WTC11 (cell line): Measurements from ENCODE around the gene CHDH. TPM values are rescaled to one million over a fixed set of nuclear protein-coding genes. Genes with fewer than 3 reads are reported as not detected.

Experiments used
- ATAC-seq: fragments of 200-7000 bp; cut with Tn5 transposase; 2 replicates; pipeline ENCODE4 v1.10.0; 2021; ENCODE audit warnings: mild to moderate bottlenecking, moderate library complexity
- CTCF ChIA-PET: fragments of 300-600 bp; sonication (Branson Sonifier 250); formaldehyde crosslinking; loops from one replicate; lab custom pipeline; 2021; ENCODE audit warnings: antibody characterized with exemption; lab: Charles Lee
- POLR2A ChIA-PET: fragments of 350-600 bp; sonication (Branson Sonifier 250); formaldehyde crosslinking; loops from one replicate; lab custom pipeline; 2021; ENCODE audit warnings: antibody characterized with exemption; lab: Charles Lee
- DNase-seq: peaks from one replicate; pipeline ENCODE4 v3.0.0; 2021; ENCODE audit warnings: low spot score
- H3K27ac Mint-ChIP-seq: 2 replicates; pipeline ENCODE4 v1.8.0; 2021; ENCODE audit warnings: mixed read lengths
- H3K27me3 Mint-ChIP-seq: 2 replicates; pipeline ENCODE4 v1.8.0; 2021; ENCODE audit warnings: low read depth, mild to moderate bottlenecking, moderate library complexity, mixed read lengths
- H3K36me3 Mint-ChIP-seq: 2 replicates; pipeline ENCODE4 v1.8.0; 2021; ENCODE audit warnings: mixed read lengths
- H3K4me1 Mint-ChIP-seq: 2 replicates; pipeline ENCODE4 v1.8.0; 2022; ENCODE audit warnings: mixed read lengths
- H3K4me3 Mint-ChIP-seq: 2 replicates; pipeline ENCODE4 v1.8.0; 2021; ENCODE audit warnings: mild to moderate bottlenecking, moderate library complexity, mixed read lengths
- H3K9me3 Mint-ChIP-seq: 2 replicates; pipeline ENCODE4 v1.8.0; 2021; ENCODE audit warnings: mixed read lengths
- ATF2 ChIP-seq: sonication (generic); formaldehyde crosslinking; IDR thresholded peaks from 2 replicates; pipeline ENCODE4 v1.8.1; 2022; ENCODE audit warnings: low read depth, missing genetic modification reagents, borderline replicate concordance
- ATF3 ChIP-seq: sonication (generic); formaldehyde crosslinking; conservative IDR thresholded peaks from 2 replicates; pipeline ENCODE4 v1.8.1; 2022; ENCODE audit warnings: mild to moderate bottlenecking, missing genetic modification reagents
- E2F4 ChIP-seq: sonication (generic); formaldehyde crosslinking; IDR thresholded peaks from 2 replicates; pipeline ENCODE4 v1.8.1; 2022; ENCODE audit warnings: low read depth, mild to moderate bottlenecking, moderate library complexity, missing genetic modification reagents, borderline replicate concordance
- E2F5 ChIP-seq: sonication (generic); formaldehyde crosslinking; IDR thresholded peaks from 2 replicates; pipeline ENCODE4 v1.8.1; 2022; ENCODE audit warnings: mild to moderate bottlenecking, moderate library complexity, missing genetic modification reagents
- ESRRA ChIP-seq: sonication (generic); formaldehyde crosslinking; IDR thresholded peaks from 2 replicates; pipeline ENCODE4 v1.8.1; 2022; ENCODE audit warnings: mild to moderate bottlenecking, missing genetic modification reagents, borderline replicate concordance
- FOXJ3 ChIP-seq: sonication (generic); formaldehyde crosslinking; IDR thresholded peaks from 2 replicates; pipeline ENCODE4 v1.9.0; 2021; ENCODE audit warnings: missing genetic modification reagents, mild to moderate bottlenecking, borderline replicate concordance
- FOXP1 ChIP-seq: sonication (generic); formaldehyde crosslinking; IDR thresholded peaks from 2 replicates; pipeline ENCODE4 v1.8.0; 2022; ENCODE audit warnings: missing genetic modification reagents, mild to moderate bottlenecking, moderate library complexity, borderline replicate concordance
- GTF2I ChIP-seq: fragments of 250-450 bp; sonication (Bioruptor Pico); conservative IDR thresholded peaks from 2 replicates; pipeline ENCODE4 v1.4.0; 2021; ENCODE audit warnings: mild to moderate bottlenecking
- IRF2 ChIP-seq: sonication (generic); formaldehyde crosslinking; IDR thresholded peaks from 2 replicates; pipeline ENCODE4 v1.8.0; 2022; ENCODE audit warnings: low read depth, missing genetic modification reagents, borderline replicate concordance
- JAZF1 ChIP-seq: fragments of 250-450 bp; sonication (Bioruptor Pico); IDR thresholded peaks from 2 replicates; pipeline ENCODE4 v1.9.0; 2021; ENCODE audit warnings: moderate library complexity, mild to moderate bottlenecking, inconsistent platforms
- KAT7 ChIP-seq: sonication (generic); formaldehyde crosslinking; IDR thresholded peaks from 2 replicates; pipeline ENCODE4 v1.8.1; 2023; ENCODE audit warnings: missing genetic modification reagents, mild to moderate bottlenecking, borderline replicate concordance
- NFE2L1 ChIP-seq: sonication (generic); formaldehyde crosslinking; IDR thresholded peaks from 2 replicates; pipeline ENCODE4 v1.8.1; 2023; ENCODE audit warnings: missing genetic modification reagents
- NFYB ChIP-seq: sonication (generic); formaldehyde crosslinking; conservative IDR thresholded peaks from 2 replicates; pipeline ENCODE4 v1.8.0; 2022; ENCODE audit warnings: low read depth, missing genetic modification reagents
- PREB ChIP-seq: sonication (generic); formaldehyde crosslinking; IDR thresholded peaks from 2 replicates; pipeline ENCODE4 v1.8.1; 2022; ENCODE audit warnings: mild to moderate bottlenecking, missing genetic modification reagents, moderate library complexity, borderline replicate concordance
- RELA ChIP-seq: sonication (generic); formaldehyde crosslinking; IDR thresholded peaks from 2 replicates; pipeline ENCODE4 v1.8.1; 2022; ENCODE audit warnings: missing genetic modification reagents, mild to moderate bottlenecking, borderline replicate concordance
- RORB ChIP-seq: fragments of 250-450 bp; sonication (Bioruptor Pico); IDR thresholded peaks from 2 replicates; pipeline ENCODE4 v1.9.0; 2021; ENCODE audit warnings: mild to moderate bottlenecking
- SMAD3 ChIP-seq: sonication (generic); formaldehyde crosslinking; IDR thresholded peaks from 2 replicates; pipeline ENCODE4 v1.8.0; 2022; ENCODE audit warnings: missing genetic modification reagents, mild to moderate bottlenecking, borderline replicate concordance
- SOX15 ChIP-seq: fragments of 250-450 bp; sonication (Bioruptor Pico); IDR thresholded peaks from 2 replicates; pipeline ENCODE4 v1.9.0; 2021; ENCODE audit warnings: mild to moderate bottlenecking
- SP1 ChIP-seq: sonication (generic); formaldehyde crosslinking; conservative IDR thresholded peaks from 2 replicates; pipeline ENCODE4 v1.8.1; 2022; ENCODE audit warnings: missing genetic modification reagents
- ZBTB21 ChIP-seq: sonication (generic); formaldehyde crosslinking; IDR thresholded peaks from 2 replicates; pipeline ENCODE4 v1.8.1; 2023; ENCODE audit warnings: mild to moderate bottlenecking, missing genetic modification reagents, borderline replicate concordance
- ZNF138 ChIP-seq: sonication (generic); formaldehyde crosslinking; conservative IDR thresholded peaks from 2 replicates; pipeline ENCODE4 v1.8.1; 2022; ENCODE audit warnings: mild to moderate bottlenecking, moderate library complexity, missing genetic modification reagents
- ZNF263 ChIP-seq: sonication (generic); formaldehyde crosslinking; IDR thresholded peaks from 2 replicates; pipeline ENCODE4 v1.8.1; 2022; ENCODE audit warnings: low read depth, mild to moderate bottlenecking, moderate library complexity, missing genetic modification reagents
- ZNF425 ChIP-seq: fragments of 250-450 bp; sonication (Bioruptor Pico); conservative IDR thresholded peaks from 2 replicates; pipeline ENCODE4 v1.9.0; 2021; ENCODE audit warnings: mild to moderate bottlenecking
- total RNA-seq: library from RNA; stranded (reverse); gene quantifications from 3 replicates; pipeline ENCODE4 v1.2.3, GENCODE V29; 2021

Gene CHDH
- total RNA-seq, 1 experiment from 2014 or later = 11.7 TPM

- ATAC-seq (no peak), DNase-seq (no peak)
- no peak for TF ChIP-seq KAT7 (CRISPR knock-in tag)
- TF ChIP-seq IRF2 (CRISPR knock-in tag) = no peak
- no peak for TF ChIP-seq ZNF138 (CRISPR knock-in tag)
- no peak for TF ChIP-seq SOX15 (CRISPR knock-in tag)
- TF ChIP-seq ZNF263 (CRISPR knock-in tag) = no peak
- no peak for TF ChIP-seq E2F5 (CRISPR knock-in tag)
- no peak for TF ChIP-seq ESRRA (CRISPR knock-in tag)
- TF ChIP-seq NFYB (CRISPR knock-in tag) = no peak
- Mint-ChIP-seq H3K4me1 (no peaks in the 10 kb centered on the region), H3K27ac (no peak overlapping the region), H3K27me3 (no peaks in the 10 kb centered on the region), H3K9me3 (no peaks in the 10 kb centered on the region), H3K36me3 (peaks cover 42% of the 10 kb centered on the region), H3K4me3 (no peak overlapping the region)
- ChIA-PET CTCF (no interaction called here), POLR2A (no interaction called here)
These were observed 16.0 kb upstream of the CHDH start for GRCh38 chr3:53862241-53862640.

GRCh38 chr3:53860196-53860595, 14.0 kb upstream of the CHDH start:
- Mint-ChIP-seq H3K27ac (no peak overlapping the region), H3K36me3 (peaks cover 37% of the 10 kb centered on the region), H3K4me3 (no peak overlapping the region), H3K4me1 (no peaks in the 10 kb centered on the region)
- CTCF ChIA-PET = no interaction called here
- ATAC-seq = no peak
- no peak for TF ChIP-seq PREB
- no peak for TF ChIP-seq SP1 (CRISPR knock-in tag)
- no peak for TF ChIP-seq NFE2L1 (CRISPR knock-in tag)
- no peak for TF ChIP-seq RORB (CRISPR knock-in tag)
- TF ChIP-seq ZBTB21 = no peak
- TF ChIP-seq FOXJ3 (CRISPR knock-in tag) = no peak
- TF ChIP-seq E2F4 (CRISPR knock-in tag) = no peak
- no peak for TF ChIP-seq JAZF1 (CRISPR knock-in tag)
- TF ChIP-seq RELA = no peak
- no peak for TF ChIP-seq ZNF425 (CRISPR knock-in tag)
- TF ChIP-seq ATF3 (CRISPR knock-in tag) = no peak
- no peak for TF ChIP-seq FOXP1 (CRISPR knock-in tag)
- no peak for TF ChIP-seq GTF2I (CRISPR knock-in tag)
- TF ChIP-seq ATF2 (CRISPR knock-in tag) = no peak
- TF ChIP-seq SMAD3 (CRISPR knock-in tag) = no peak
- TF ChIP-seq, all 79 proteins: peak for 0
- POLR2A ChIA-PET = no interaction called here
- Mint-ChIP-seq H3K9me3 (no peaks in the 10 kb centered on the region), H3K27me3 (no peaks in the 10 kb centered on the region)
- DNase-seq = no peak
